C4-2B (cell line): ENCODE results near the gene ITGA11.

Experiments used
- CTCF ChIP-seq: fragments of 450-650 bp; conservative IDR thresholded peaks from 2 replicates; pipeline ENCODE4 v1.5.1; 2017; ENCODE audit warnings: mild to moderate bottlenecking
- ZFX ChIP-seq: fragments of 450-650 bp; IDR thresholded peaks from 2 replicates; pipeline ENCODE4 v1.6.1; 2017

DNA sequence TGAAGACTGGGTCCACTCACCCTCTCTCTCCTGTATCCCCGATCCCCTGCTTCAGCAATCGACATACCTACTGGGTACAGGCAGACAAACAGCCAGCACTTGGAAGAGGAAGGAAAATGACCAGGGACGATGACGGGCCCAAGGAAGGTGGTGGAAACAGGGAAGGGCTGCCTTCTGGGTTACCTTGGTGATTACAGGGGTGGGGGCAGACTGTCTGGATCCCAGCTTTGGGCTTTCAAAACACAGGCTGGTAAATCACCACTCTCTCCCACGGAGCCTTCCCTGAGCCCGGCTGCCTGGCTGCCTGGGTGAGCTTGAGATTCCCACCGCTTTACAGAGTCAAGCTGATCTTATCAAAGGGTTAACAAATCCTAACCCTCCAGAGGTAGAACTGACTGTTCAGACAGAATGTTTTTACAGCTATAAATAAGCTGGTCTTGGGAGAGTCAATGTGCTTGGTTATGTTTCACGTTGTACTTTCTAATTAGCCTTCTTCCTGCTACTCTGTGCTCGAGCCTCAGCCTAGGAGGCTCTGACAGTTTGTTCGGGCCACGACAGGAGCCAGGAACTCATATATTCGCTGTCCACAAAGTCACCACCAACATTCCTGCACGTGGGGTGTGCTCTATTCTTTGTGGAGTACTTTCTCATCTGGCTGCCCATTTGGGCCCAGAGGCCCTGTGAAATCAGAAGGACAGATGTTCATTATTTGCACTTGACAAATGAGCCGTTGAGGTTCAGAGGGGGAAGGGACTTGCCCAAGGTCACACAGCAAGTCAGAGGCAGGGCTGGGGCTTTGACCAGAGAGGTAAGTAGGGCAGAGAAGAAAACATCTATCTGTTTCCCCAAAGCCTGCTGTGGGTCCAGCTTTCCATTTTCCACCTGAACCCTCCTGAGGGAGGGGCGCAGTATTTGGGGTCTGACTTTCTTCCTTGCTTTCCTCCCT is 91.0 kb downstream of the ITGA11 start:
- TF ChIP-seq CTCF (no peak), ZFX (no peak)
